GM12878 (cell line): ENCODE data around the gene ZNF804B. TPM values are rescaled to one million over a fixed set of nuclear protein-coding genes. Genes with fewer than 3 reads are reported as not detected.

Experiments
- ATAC-seq: fragments of 200-7000 bp; cut with Tn5 transposase; 3 replicates; pipeline ENCODE4 v1.9.1; 2020; ENCODE audit warnings: mild to moderate bottlenecking, moderate library complexity
- BruUV-seq: library from RNA; stranded (reverse); fragments of 400-500 nt; replicated peaks from 2 replicates; lab custom pipeline; 2021; lab: Mats Ljungman, UMichigan
- CTCF ChIA-PET: fragments of 300-600 bp; sonication (Branson Sonifier 250); formaldehyde crosslinking; extraction: SDS; loops from one replicate; lab custom pipeline; 2021; ENCODE audit warnings: inconsistent platforms; lab: Yijun Ruan, JAX
- POLR2A ChIA-PET: fragments of 350-600 bp; formaldehyde crosslinking; extraction: SDS; loops from one replicate; lab custom pipeline; 2021; ENCODE audit warnings: inconsistent platforms; lab: Charles Lee
- RAD21 ChIA-PET: fragments of 300-600 bp; sonication (Branson Sonifier 250); formaldehyde crosslinking; loops from one replicate; lab custom pipeline; 2023; ENCODE audit warnings: antibody characterized with exemption; ENCODE audit not compliant: unreplicated experiment; lab: Charles Lee
- SMC1A ChIA-PET: fragments of 300-600 bp; sonication (Branson Sonifier 250); formaldehyde crosslinking; loops from one replicate; lab custom pipeline; 2023; ENCODE audit not compliant: unreplicated experiment, uncharacterized antibody; lab: Charles Lee
- DNase-seq: peaks from one replicate; pipeline ENCODE4 v3.0.0-alpha.2; 2011; ENCODE audit warnings: low read depth, low spot score
- FAIRE-seq: peaks from 3 replicates; lab custom pipeline; 2011; peaks lifted over from hg19 to GRCh38; lab: Jason Lieb, UNC
- H2AFZ ChIP-seq: 2 replicates; pipeline ENCODE4 v1.6.0; 2011; ENCODE audit warnings: low read depth, low read length, control low read depth; ENCODE audit not compliant: control insufficient read depth
- H3K27ac ChIP-seq: 2 replicates; pipeline ENCODE4 v1.5.1; 2011; ENCODE audit warnings: control low read depth; ENCODE audit not compliant: control insufficient read depth, insufficient read depth
- H3K27me3 ChIP-seq, 2 experiments: replicated peaks in 1 of 2; 2 replicates each; pipeline versions ENCODE4 v1.6.0 to v1.6.1; 2011; ENCODE audit warnings: low read length in 1 of 2; ENCODE audit not compliant: control insufficient read depth in 2 of 2, insufficient read depth in 2 of 2
- H3K36me3 ChIP-seq, 2 experiments: 2 replicates each; pipeline ENCODE4 v1.5.1; 2011; ENCODE audit warnings: low read length in 1 of 2; ENCODE audit not compliant: control insufficient read depth in 2 of 2, insufficient read depth in 2 of 2
- H3K4me1 ChIP-seq: 2 replicates; pipeline ENCODE4 v1.6.1; 2011; ENCODE audit warnings: mild to moderate bottlenecking, low read length, moderate library complexity, mixed read lengths; ENCODE audit not compliant: control insufficient read depth, insufficient read depth
- H3K4me2 ChIP-seq: 2 replicates; pipeline ENCODE4 v1.6.0; 2011; ENCODE audit warnings: control low read depth; ENCODE audit not compliant: control insufficient read depth, insufficient read depth
- H3K4me3 ChIP-seq: fragments of 200-600 bp; sonication (generic); 2 replicates; pipeline ENCODE4 v1.5.1; 2016
- H3K79me2 ChIP-seq: 2 replicates; pipeline ENCODE4 v1.6.0; 2011; ENCODE audit warnings: low read length; ENCODE audit not compliant: control insufficient read depth, insufficient read depth
- H3K9ac ChIP-seq: 2 replicates; pipeline ENCODE4 v1.8.0; 2011; ENCODE audit warnings: low read length, control low read depth, mixed read lengths; ENCODE audit not compliant: control insufficient read depth, insufficient read depth
- H3K9me3 ChIP-seq: replicated peaks from 3 replicates; pipeline ENCODE4 v1.5.1; 2011; ENCODE audit warnings: mild to moderate bottlenecking, low read length; ENCODE audit not compliant: control insufficient read depth, insufficient read depth
- H4K20me1 ChIP-seq: 2 replicates; pipeline ENCODE4 v1.6.0; 2011; ENCODE audit not compliant: control insufficient read depth, insufficient read depth
- BCL3 ChIP-seq: IDR thresholded peaks from 2 replicates; pipeline ENCODE4 v1.6.1; 2011; ENCODE audit warnings: borderline replicate concordance, low read depth, mild to moderate bottlenecking, moderate library complexity, low read length; ENCODE audit not compliant: insufficient read depth, poor library complexity, severe bottlenecking
- E2F8 ChIP-seq: fragments of 450-650 bp; IDR thresholded peaks from 2 replicates; pipeline ENCODE4 v1.6.1; 2018; ENCODE audit warnings: mild to moderate bottlenecking, low read depth, moderate library complexity; ENCODE audit not compliant: partially characterized antibody
- FOS ChIP-seq: IDR thresholded peaks from 3 replicates; pipeline ENCODE4 v1.6.1; 2011; ENCODE audit warnings: borderline replicate concordance; ENCODE audit not compliant: insufficient read length; ENCODE audit errors: extremely low read depth
- GATAD2B ChIP-seq: fragments of 450-650 bp; conservative IDR thresholded peaks from 2 replicates; pipeline ENCODE4 v1.6.1; 2017; ENCODE audit warnings: low read depth, mild to moderate bottlenecking, moderate library complexity
- NFYB ChIP-seq: IDR thresholded peaks from 2 replicates; pipeline ENCODE4 v1.6.1; 2011; ENCODE audit warnings: low read depth, mild to moderate bottlenecking, low read length, improper control_type of control experiment, moderate library complexity; ENCODE audit not compliant: insufficient read depth
- PML ChIP-seq: IDR thresholded peaks from 2 replicates; pipeline ENCODE4 v1.6.1; 2012; ENCODE audit warnings: low read length, inconsistent platforms
- POLR2AphosphoS2 ChIP-seq: IDR thresholded peaks from 2 replicates; pipeline ENCODE4 v1.6.1; 2011; ENCODE audit warnings: low read depth, mild to moderate bottlenecking, low read length, improper control_type of control experiment, moderate library complexity
- PRDM15 ChIP-seq: fragments of 450-650 bp; formaldehyde crosslinking; IDR thresholded peaks from 2 replicates; pipeline ENCODE4 v1.4.0; 2020; ENCODE audit warnings: mild to moderate bottlenecking, moderate library complexity
- SMARCA5 ChIP-seq: fragments of 450-650 bp; IDR thresholded peaks from 2 replicates; pipeline ENCODE4 v1.6.1; 2017; ENCODE audit warnings: mild to moderate bottlenecking
- STAT3 ChIP-seq: IDR thresholded peaks from 2 replicates; pipeline ENCODE4 v1.6.1; 2011; ENCODE audit warnings: low read depth, low read length, improper control_type of control experiment
- TCF12 ChIP-seq: IDR thresholded peaks from 2 replicates; pipeline ENCODE4 v1.6.1; 2011; ENCODE audit warnings: low read depth, mild to moderate bottlenecking, low read length
- USF2 ChIP-seq: IDR thresholded peaks from 2 replicates; pipeline ENCODE4 v1.6.1; 2011; ENCODE audit warnings: low read depth, low read length, improper control_type of control experiment, borderline replicate concordance
- ZBED1 ChIP-seq: IDR thresholded peaks from 2 replicates; pipeline ENCODE4 v1.6.1; 2016; ENCODE audit warnings: borderline replicate concordance
- WGBS: methylation state at CpG from one replicate; pipeline ENCODE4 v1.1.6; 2016; ENCODE audit warnings: low lambda C conversion rate; ENCODE audit not compliant: insufficient replicate concordance, insufficient coverage; ENCODE audit errors: missing lambda C conversion rate; 5-methylcytosine and 5-hydroxymethylcytosine counted together
- in situ Hi-C: fragments of 300-500 bp; cut with MboI; formaldehyde crosslinking; loops from 9 replicates; pipeline ENCODE4 v1.14.3; 2018; ENCODE audit warnings: mixed read lengths
- intact Hi-C: fragments of 100-400 bp; cut with micrococcal nuclease; formaldehyde crosslinking; loops from one replicate; pipeline ENCODE4 v1.14.2; 2022; ENCODE audit not compliant: unreplicated experiment
- polyA plus RNA-seq, 11 experiments: library from polyadenylated mRNA; depleted of rRNA in 4 of 11; unstranded in 6 of 11; stranded (reverse) in 5 of 11; fragments of >200 nt; fragmentation: Nextera tagmentation in 4 of 11; fragmentation: Illumina TruSeq in 1 of 11; extraction: Ambion mirVana in 4 of 11; extraction: Trizol in 1 of 11; gene quantifications; 1 replicate in 1 of 11; 2 replicates in 10 of 11; pipeline versions ENCODE4 v1.2.1 to v1.2.3, GENCODE V29; 2011 to 2016; ENCODE audit warnings: inconsistent platforms in 2 of 11, missing spikeins in 2 of 11, low read depth in 1 of 11
- total RNA-seq, 4 experiments: library from RNA; depleted of rRNA in 3 of 4; stranded (reverse); fragments of >200 nt in 3 of 4; fragmentation: Illumina TruSeq in 1 of 4; extraction: Trizol in 1 of 4; gene quantifications; 2 replicates each; pipeline versions ENCODE4 v1.2.1 to v1.2.3, GENCODE V29; 2013 to 2021

Gene ZNF804B
- total and polyA plus RNA-seq, 10 of the 15 experiments (the other 5 are each of a cell fraction or from before 2014, with no cell fraction given) = not detected

- no peaks in the 10 kb centered on the region for H3K4me1 ChIP-seq
- DNase-seq (no peak), FAIRE-seq (no peak)
- no peaks in the 10 kb centered on the region; the same call in 2 of the 3 replicates for H3K9me3 ChIP-seq
- no peaks in the 10 kb centered on the region for H4K20me1 ChIP-seq
- ChIA-PET SMC1A (no interaction called here), POLR2A (no interaction called here), RAD21 (no interaction called here), CTCF (no interaction called here)
- BruUV-seq = no TSS peak
- H2AFZ ChIP-seq = no peak overlapping the region
- H3K36me3 ChIP-seq = no peaks in the 10 kb centered on the region
- H3K4me2 ChIP-seq = no peak overlapping the region
- no peaks in the 10 kb centered on the region for H3K27me3 ChIP-seq
- no peaks in the 10 kb centered on the region for H3K79me2 ChIP-seq
- TF ChIP-seq SMARCA5 = no peak
- TF ChIP-seq ZBED1 = no peak
- no peak for TF ChIP-seq POLR2AphosphoS2
- TF ChIP-seq PML = no peak
- no peak for TF ChIP-seq NFYB
- no peak for TF ChIP-seq BCL3
- no peak for TF ChIP-seq TCF12
- no peak for TF ChIP-seq E2F8
- no peak for TF ChIP-seq PRDM15 (CRISPR knock-in tag)
- no peak for TF ChIP-seq GATAD2B
- TF ChIP-seq STAT3 = no peak
- TF ChIP-seq USF2 = no peak
- no peak for TF ChIP-seq FOS
- TF ChIP-seq, all 136 proteins: peak for 0
- Histone ChIP-seq H3K27ac (no peak overlapping the region), H3K4me3 (no peak overlapping the region), H3K9ac (no peak overlapping the region)
- ATAC-seq = no peak
- in situ Hi-C loops (no loop called here), intact Hi-C loops (loop anchor here (10.0 kb wide), 1 partner anchor 656 kb away; no protein-coding TSS in a partner anchor)
- WGBS = 9% methylated on average over 1 of the region's 1 CpG
These were observed 209.7 kb downstream of the ZNF804B start for GRCh38 chr7:88969167-88969566.
